UCSD-AML1 (cell line): Measurements from ENCODE around the gene PSRC1.

Experiments
- DNase-seq: peaks from one replicate; lab custom pipeline; 2025; ENCODE audit not compliant: unreplicated experiment; lab: John Stamatoyannopoulos, UW

Gene PSRC1

GRCh38 chr1:109259674-109260557 is 23.0 kb downstream of the PSRC1 start:
- no peak for DNase-seq

- DNase-seq, result no peak
These were observed 24.2 kb downstream of the PSRC1 start for GRCh38 chr1:109258481-109259466.

GRCh38 chr1:109257682-109258421 is 25.1 kb downstream of the PSRC1 start:
- DNase-seq, result no peak

GRCh38 chr1:109256971-109257681 is 25.8 kb downstream of the PSRC1 start:
- no peak for DNase-seq

GRCh38 chr1:109256085-109256484 is 26.9 kb downstream of the PSRC1 start:
- no peak for DNase-seq

GRCh38 chr1:109255678-109256077 is 27.3 kb downstream of the PSRC1 start:
- no peak for DNase-seq

GRCh38 chr1:109255097-109255651 is 27.8 kb downstream of the PSRC1 start:
- no peak for DNase-seq

- DNase-seq, result no peak
These were observed 28.3 kb downstream of the PSRC1 start for GRCh38 chr1:109254621-109255096.

GRCh38 chr1:109253803-109254620 is 28.9 kb downstream of the PSRC1 start:
- no peak for DNase-seq

GRCh38 chr1:109252893-109253802 is 29.8 kb downstream of the PSRC1 start:
- no peak for DNase-seq

GRCh38 chr1:109252167-109252892 is 30.6 kb downstream of the PSRC1 start:
- DNase-seq, result no peak

- no peak for DNase-seq
These were observed 31.4 kb downstream of the PSRC1 start for GRCh38 chr1:109251277-109252166.

- no peak for DNase-seq
These were observed 32.3 kb downstream of the PSRC1 start for GRCh38 chr1:109250454-109251276.

GRCh38 chr1:109249654-109250401 is 33.1 kb downstream of the PSRC1 start:
- DNase-seq, result no peak
